Fibroblast of lung (primary cell): Measurements from ENCODE around the gene OBSL1.

Source experiments
- CTCF ChIP-seq, 2 donors: IDR thresholded peaks in 1 of 2; conservative IDR thresholded peaks in 1 of 2; 1 replicate in 1 of 2; 2 replicates in 1 of 2; pipeline ENCODE4 v1.5.1; 2011 to 2012; ENCODE audit warnings: low read length in 2 of 2, control low read depth in 1 of 2, inconsistent platforms in 1 of 2, low read depth in 1 of 2, mild to moderate bottlenecking in 1 of 2
- EZH2 ChIP-seq: IDR thresholded peaks from 2 replicates; pipeline ENCODE4 v1.5.1; 2012; ENCODE audit warnings: low read length, control low read depth, mild to moderate bottlenecking; ENCODE audit errors: missing control alignments

- TF ChIP-seq CTCF (conservative IDR thresholded peaks at IDR 0.05 in 1 of 2, IDR thresholded peaks at IDR 0.05 in 1 of 2; ENCODE audit: low read depth in 1 of 2, low read length in 2 of 2), result no peak
- no peak for TF ChIP-seq EZH2
These were observed 43.9 kb downstream of the OBSL1 start for GRCh38 chr2:219527472-219527871.
